ENCODE measurements around the gene GNAQ.

GRCh38 chr9:77731008-77731698 lies 300.5 kb downstream of the GNAQ start:
- TF ChIP-seq CTCF (conservative IDR thresholded peaks at IDR 0.05; ENCODE audit: low read depth, low read length): no peak
- TF ChIP-seq EZH2 (IDR thresholded peaks at IDR 0.05; ENCODE audit: low read length, unreplicated experiment): no peak
- no peak for TF ChIP-seq EZH2phosphoT487 (IDR thresholded peaks at IDR 0.05; ENCODE audit: borderline replicate concordance, low read length)
